ENCODE measurements around the gene EIF3C. TPM values are rescaled to one million over a fixed set of nuclear protein-coding genes. Genes with fewer than 3 reads are reported as not detected.
"Not testable (repeated sequence)": the region's sequence is repeated elsewhere in the genome, so short reads cannot be mapped to it uniquely, and the experiment has no call there.

The EIF3C gene
- polyA plus RNA-seq, 1 donor from 2014 or later, result 255 TPM

DNA sequence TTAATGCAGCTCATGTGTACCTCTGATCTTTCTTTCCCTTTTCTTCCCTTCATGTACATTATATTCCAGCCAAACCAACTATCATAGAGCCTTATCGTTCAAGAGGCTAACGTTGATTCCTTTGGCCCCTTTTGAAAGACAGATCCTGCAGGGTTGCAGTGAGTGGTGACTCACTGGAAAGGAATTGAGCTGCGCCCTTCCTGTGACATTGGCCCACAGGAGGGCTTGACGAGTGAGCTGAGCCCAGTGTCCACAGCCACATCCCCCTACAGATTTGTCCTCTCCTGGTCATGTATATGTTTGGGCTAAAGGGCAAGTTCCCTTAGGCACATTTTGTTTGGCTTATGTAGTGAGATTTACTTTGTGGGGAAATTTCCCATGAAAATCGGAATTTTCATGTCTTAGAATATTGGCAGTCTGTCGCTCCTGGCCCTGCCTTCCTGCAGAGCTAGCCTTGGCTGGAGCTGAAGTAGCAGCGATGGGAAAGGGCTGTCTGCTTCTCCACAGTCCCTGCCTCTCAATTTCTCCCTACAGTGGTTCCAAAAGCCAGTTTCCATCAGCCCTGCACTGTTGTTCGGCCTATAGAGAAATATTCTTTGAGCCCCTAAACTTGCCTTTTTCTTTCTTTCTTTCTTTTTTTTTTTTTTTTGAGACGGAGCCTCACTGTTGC, 21.3 kb downstream of the EIF3C start:
- H3K27ac Mint-ChIP-seq, H3K27me3 Mint-ChIP-seq, H3K4me1 Mint-ChIP-seq, H3K4me3 Mint-ChIP-seq, H3K36me3 Mint-ChIP-seq, H3K9me3 Mint-ChIP-seq: not testable (repeated sequence)

DNA sequence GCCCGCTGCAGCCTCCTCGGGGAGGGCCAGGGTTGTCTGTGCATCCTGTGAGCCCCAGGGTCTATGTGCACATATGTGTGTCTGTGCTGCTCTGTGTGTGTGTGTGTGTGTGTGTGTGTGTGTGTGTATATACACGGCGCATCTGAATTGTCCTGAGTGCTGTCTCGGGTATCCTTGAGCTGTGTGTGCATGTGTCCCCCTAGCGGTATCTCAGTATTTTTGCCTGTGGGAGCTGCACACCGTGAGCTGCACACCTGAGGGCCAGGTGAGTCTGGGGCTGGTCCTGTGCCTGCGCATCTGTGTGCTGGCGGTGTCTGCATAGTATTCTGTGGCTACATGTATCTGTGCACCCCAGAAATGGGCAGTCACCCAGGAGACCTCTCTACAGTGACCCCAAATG, 28.5 kb downstream of the EIF3C start:
- H3K36me3 Mint-ChIP-seq, H3K9me3 Mint-ChIP-seq, H3K4me1 Mint-ChIP-seq, H3K4me3 Mint-ChIP-seq, H3K27me3 Mint-ChIP-seq, H3K27ac Mint-ChIP-seq: not testable (repeated sequence)

DNA sequence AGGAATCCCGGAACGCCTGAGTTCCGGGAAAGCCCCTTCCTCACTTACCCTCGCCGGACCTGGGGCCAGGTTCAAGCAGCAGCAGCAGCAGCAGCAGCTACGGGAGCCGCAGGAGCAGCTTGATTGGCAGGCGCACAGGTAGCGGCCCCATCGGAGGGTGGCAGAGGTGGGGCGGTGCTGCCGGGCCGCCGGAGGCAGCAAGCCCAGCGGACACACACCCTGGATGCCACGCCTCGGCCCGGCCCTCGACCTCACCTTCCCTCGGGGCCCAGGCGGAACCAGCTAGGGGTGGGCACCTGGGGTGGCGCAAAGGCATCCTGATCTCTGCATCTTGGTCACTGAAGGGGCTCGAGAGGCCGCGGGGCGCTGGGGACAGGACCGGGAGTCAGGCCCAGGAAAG, 29.4 kb downstream of the EIF3C start:
- H3K27ac Mint-ChIP-seq, H3K27me3 Mint-ChIP-seq, H3K9me3 Mint-ChIP-seq, H3K4me1 Mint-ChIP-seq, H3K36me3 Mint-ChIP-seq, H3K4me3 Mint-ChIP-seq: not testable (repeated sequence)

DNA sequence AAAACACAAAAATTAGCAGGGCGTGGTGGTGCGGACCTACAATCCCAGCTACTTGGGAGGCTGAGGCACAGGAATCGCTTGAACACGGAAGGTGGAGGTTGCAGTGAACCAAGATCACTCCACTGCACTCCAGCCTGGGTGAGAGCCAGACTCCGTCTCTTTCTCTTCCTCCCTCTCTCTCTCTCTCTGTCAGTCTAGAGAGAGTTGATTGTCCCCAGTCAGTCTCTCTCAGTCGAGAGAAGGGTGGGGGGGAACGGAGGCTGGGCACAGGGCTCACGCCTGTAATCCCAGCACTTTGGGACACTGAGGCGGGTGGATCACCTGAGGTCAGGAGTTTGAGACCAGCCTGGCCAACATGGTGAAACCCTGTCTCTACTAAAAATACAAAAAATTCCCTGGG, 30.0 kb downstream of the EIF3C start:
- H3K36me3 Mint-ChIP-seq, H3K4me3 Mint-ChIP-seq, H3K4me1 Mint-ChIP-seq, H3K27ac Mint-ChIP-seq, H3K27me3 Mint-ChIP-seq, H3K9me3 Mint-ChIP-seq: not testable (repeated sequence)

DNA sequence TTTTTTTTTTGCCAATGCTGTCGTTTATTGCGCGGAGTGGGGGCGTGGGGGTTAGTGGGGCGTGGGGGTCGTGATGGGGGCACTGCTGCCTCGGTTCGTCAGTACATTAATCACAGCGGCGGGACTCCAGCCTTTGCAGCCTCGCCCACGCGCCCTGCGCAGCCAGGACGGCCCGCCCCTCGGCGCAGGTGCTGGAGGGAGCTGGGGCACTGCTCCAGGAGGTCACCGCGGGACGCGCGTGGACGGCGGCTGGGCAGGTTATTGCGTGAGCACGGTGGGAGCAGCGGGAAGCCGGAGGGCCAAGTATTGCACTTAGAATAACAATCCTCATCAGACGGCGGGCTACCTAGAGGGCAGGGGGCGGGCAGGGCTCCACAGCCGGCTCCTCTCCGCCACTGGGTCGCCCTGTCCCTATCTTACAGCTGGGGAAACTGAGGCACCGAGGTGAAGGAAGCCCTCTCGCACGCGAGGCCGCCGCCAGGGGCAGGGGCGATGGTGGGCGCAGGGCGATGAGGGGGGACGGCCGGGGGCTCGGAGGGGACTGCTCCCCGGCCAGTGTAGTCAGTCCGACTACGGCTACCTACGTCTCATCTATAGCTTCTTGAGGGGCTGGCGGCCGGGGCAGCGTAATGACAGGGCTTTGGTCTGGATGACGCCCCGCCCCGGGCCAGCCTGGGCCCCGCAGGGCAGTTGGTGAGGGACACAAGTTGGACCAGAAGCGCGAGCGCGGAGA, 35.5 kb downstream of the EIF3C start:
- not testable (repeated sequence) for H3K36me3 Mint-ChIP-seq, H3K4me1 Mint-ChIP-seq, H3K27me3 Mint-ChIP-seq, H3K4me3 Mint-ChIP-seq, H3K9me3 Mint-ChIP-seq, H3K27ac Mint-ChIP-seq

DNA sequence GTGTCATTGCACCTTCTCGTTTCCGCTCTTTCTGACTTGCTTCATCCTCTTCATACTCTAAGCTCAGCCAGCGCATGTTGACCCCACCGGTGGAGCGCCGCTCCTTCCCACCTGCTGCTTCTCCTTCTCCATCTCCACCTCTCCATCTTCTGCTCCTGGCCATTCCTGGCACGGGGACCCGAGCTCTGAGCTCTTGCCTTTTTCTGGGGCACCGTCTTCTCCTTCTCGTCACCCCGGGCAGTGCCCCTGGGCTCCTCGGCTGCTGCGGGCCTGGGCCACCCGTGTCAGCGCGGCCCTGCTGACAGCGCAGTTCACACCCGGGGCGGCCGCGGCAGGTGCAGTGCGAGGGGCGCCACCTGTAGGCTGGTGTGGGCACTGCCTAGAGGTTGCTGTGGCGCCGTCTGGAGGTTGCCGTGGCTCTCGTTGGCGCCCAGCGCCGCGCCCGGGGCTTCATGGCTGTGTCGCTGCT, 38.8 kb downstream of the EIF3C start:
- H3K27ac Mint-ChIP-seq, H3K36me3 Mint-ChIP-seq, H3K4me1 Mint-ChIP-seq, H3K4me3 Mint-ChIP-seq, H3K9me3 Mint-ChIP-seq, H3K27me3 Mint-ChIP-seq: not testable (repeated sequence)

DNA sequence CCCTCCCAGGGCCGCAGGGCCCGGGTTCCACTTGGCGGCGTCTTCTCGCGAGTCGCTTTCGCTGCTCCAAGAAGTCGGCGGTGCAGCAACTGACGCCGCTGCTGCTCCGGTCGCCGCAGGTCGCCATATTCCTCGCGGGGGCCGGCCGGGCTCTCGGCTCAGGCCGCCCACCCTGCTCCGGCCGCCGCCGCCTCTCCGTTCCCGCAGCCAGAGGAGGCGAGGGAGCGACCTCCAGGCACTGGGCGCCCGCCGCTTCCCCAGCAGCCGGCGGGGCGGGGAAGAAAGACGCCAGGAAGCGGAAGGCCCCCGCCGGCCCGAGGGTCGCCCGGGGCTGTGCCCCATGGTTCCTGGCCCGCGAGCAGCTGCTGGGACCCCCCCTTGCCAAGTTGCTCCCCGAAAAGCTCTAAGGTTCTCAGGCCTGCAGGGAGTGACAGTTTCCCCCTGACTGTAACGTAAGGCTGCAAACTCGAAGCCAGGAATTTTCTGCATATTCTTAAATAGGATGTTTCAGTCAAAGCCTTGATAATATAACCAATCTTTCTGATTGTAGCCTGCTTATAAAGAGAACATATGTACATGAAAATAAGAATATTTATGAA, 39.3 kb downstream of the EIF3C start:
- not testable (repeated sequence) for H3K4me3 Mint-ChIP-seq, H3K36me3 Mint-ChIP-seq, H3K4me1 Mint-ChIP-seq, H3K27me3 Mint-ChIP-seq, H3K9me3 Mint-ChIP-seq, H3K27ac Mint-ChIP-seq

DNA sequence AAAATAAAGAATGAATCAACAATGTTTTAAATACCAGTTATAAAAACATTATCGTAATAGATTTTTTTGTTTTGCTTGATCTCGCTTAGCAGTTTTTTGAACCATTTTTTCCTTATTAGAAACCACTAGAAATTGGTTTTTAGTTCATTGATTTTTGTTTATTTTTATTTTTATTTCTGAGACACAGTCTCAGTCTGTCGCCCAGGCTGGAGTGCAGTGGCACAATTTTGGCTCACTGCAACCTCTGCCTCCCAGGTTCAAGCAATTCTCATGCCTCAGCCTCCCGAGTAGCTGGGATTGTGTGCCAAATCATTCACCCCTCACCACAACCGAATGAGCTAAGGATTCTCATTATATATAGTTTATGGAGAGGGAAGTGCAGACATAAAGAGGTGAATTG, 40.2 kb downstream of the EIF3C start, which contains the start of gene NPIPB9:
Gene NPIPB9, plus strand, starts transcription at position 301 of the 400 bp plus-strand sequence.
- not testable (repeated sequence) for H3K27ac Mint-ChIP-seq, H3K9me3 Mint-ChIP-seq, H3K4me1 Mint-ChIP-seq, H3K36me3 Mint-ChIP-seq, H3K4me3 Mint-ChIP-seq, H3K27me3 Mint-ChIP-seq

DNA sequence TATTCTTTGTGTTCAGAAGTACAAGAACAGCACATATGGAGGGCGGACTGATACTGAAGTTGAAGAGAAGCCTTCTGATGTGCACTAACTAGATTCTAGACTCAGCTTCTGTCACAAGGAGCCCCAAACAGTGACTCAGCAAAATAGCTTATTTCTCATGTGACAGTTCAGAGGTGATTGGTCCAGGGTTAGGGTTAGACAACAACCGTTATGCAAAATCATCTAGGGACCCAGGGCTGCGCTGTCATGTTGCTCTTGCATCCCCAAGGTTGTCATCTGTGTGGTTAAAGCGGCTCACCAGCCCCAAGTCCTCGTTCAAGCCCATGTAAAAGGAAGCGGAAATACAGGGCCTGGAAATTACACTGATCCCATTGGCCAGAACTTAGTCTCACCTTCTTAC, 70.4 kb downstream of the EIF3C start:
- H3K4me1 Mint-ChIP-seq, H3K27ac Mint-ChIP-seq, H3K36me3 Mint-ChIP-seq, H3K27me3 Mint-ChIP-seq, H3K9me3 Mint-ChIP-seq, H3K4me3 Mint-ChIP-seq: not testable (repeated sequence)

DNA sequence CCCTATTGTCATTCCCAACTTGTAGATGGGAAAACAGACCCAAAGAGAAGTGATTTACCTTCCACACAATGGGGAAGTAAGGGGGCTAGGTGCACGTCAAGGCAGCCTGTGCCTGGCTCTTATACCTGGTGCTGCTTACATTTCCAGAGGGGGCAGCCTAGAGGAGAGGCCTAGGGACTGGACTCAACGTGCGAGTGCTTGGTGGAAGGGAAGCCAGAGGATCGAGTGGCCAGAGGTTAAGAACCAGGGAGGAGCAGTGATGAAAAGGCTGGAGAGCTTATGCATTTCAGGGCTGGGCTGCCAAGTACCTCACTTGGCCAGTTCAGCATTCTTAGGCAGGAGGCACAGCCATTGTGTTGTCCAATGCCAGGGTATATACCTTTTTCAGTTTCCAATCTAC, 71.1 kb downstream of the EIF3C start:
- H3K27ac Mint-ChIP-seq, H3K4me3 Mint-ChIP-seq, H3K36me3 Mint-ChIP-seq, H3K27me3 Mint-ChIP-seq, H3K9me3 Mint-ChIP-seq, H3K4me1 Mint-ChIP-seq: not testable (repeated sequence)

Other genes with a start within 250 kb of the EIF3C start
- gene NPIPB7, start 239.1 kb upstream of the EIF3C start, polyA plus RNA-seq, result 0.59 TPM
- 14.4 TPM for gene CLN3, start 219.4 kb upstream of the EIF3C start, polyA plus RNA-seq
- 0.14 TPM for gene APOBR, start 216.8 kb upstream of the EIF3C start, polyA plus RNA-seq
- gene IL27, start 204.6 kb upstream of the EIF3C start, polyA plus RNA-seq, result not detected
- not detected for gene NUPR1, start 172.5 kb upstream of the EIF3C start, polyA plus RNA-seq
- gene SGF29, start 157.5 kb upstream of the EIF3C start, polyA plus RNA-seq, result 49.2 TPM
- gene SULT1A2, start 114.4 kb upstream of the EIF3C start, polyA plus RNA-seq, result not detected
- 8.2 TPM for gene SULT1A1, start 101.4 kb upstream of the EIF3C start, polyA plus RNA-seq
- not detected for gene NPIPB8, start 73.4 kb upstream of the EIF3C start, polyA plus RNA-seq
- gene NPIPB9, start 40.3 kb downstream of the EIF3C start, polyA plus RNA-seq, result 0.31 TPM
- 35.9 TPM for gene ATXN2L, start 111.5 kb downstream of the EIF3C start, polyA plus RNA-seq
- 139 TPM for gene TUFM, start 134.9 kb downstream of the EIF3C start, polyA plus RNA-seq
- gene SH2B1, start 152.4 kb downstream of the EIF3C start, polyA plus RNA-seq, result 5.2 TPM
- gene ATP2A1, start 167.0 kb downstream of the EIF3C start, polyA plus RNA-seq, result not detected
- 31.7 TPM for gene RABEP2, start 213.8 kb downstream of the EIF3C start, polyA plus RNA-seq
- gene CD19, start 220.5 kb downstream of the EIF3C start, polyA plus RNA-seq, result 185 TPM
- 29.6 TPM for gene NFATC2IP, start 239.5 kb downstream of the EIF3C start, polyA plus RNA-seq